Body of pancreas (tissue), 4 donors: ENCODE data around the gene MKX. TPM values are rescaled to one million over a fixed set of nuclear protein-coding genes. Genes with fewer than 3 reads are reported as not detected.

Source experiments
- ATAC-seq: fragments of 150-250 bp; one replicate; pipeline ENCODE4 v1.9.1; 2016
- DNase-seq, 4 donors: peaks; one replicate each; pipeline ENCODE4 v3.0.0-alpha.2; 2019
- H3K27ac ChIP-seq, 4 donors: fragments of 200-600 bp; sonication (generic); 1 replicate in 3 of 4; 2 replicates in 1 of 4; pipeline versions ENCODE4 v1.5.1 to v1.6.1; 2016 to 2019; ENCODE audit warnings: mild to moderate bottlenecking in 1 of 4, mixed read lengths in 1 of 4, moderate library complexity in 1 of 4
- H3K27me3 ChIP-seq, 2 donors: fragments of 200-600 bp; sonication (generic); one replicate each; pipeline ENCODE4 v1.6.0; 2016; ENCODE audit warnings: mild to moderate bottlenecking in 1 of 2
- H3K36me3 ChIP-seq, 2 donors: fragments of 200-600 bp; sonication (generic); replicated peaks in 1 of 2; 2 replicates each; pipeline ENCODE4 v1.5.1; 2016; ENCODE audit warnings: low read depth in 2 of 2; ENCODE audit not compliant: insufficient read depth in 1 of 2
- H3K4me1 ChIP-seq: fragments of 200-600 bp; sonication (generic); one replicate; pipeline ENCODE4 v1.6.0; 2016
- H3K4me3 ChIP-seq, 2 donors: fragments of 200-600 bp; sonication (generic); 1 replicate in 1 of 2; 2 replicates in 1 of 2; pipeline ENCODE4 v1.5.1; 2016 to 2019
- H3K9me3 ChIP-seq, 3 donors: fragments of 200-600 bp; sonication (generic); 1 replicate in 2 of 3; 2 replicates in 1 of 3; pipeline ENCODE4 v1.5.1; 2016
- CTCF ChIP-seq, 7 experiments: fragments of 450-650 bp in 4 of 7; fragments of 200-600 bp in 3 of 7; sonication (generic) in 3 of 7; IDR thresholded peaks; one replicate each; pipeline ENCODE4 v1.5.1; 2016 to 2019; ENCODE audit warnings: antibody characterized with exemption in 7 of 7
- POLR2A ChIP-seq, 3 donors: fragments of 450-650 bp; IDR thresholded peaks; one replicate each; pipeline ENCODE4 v1.6.1; 2016; ENCODE audit warnings: antibody characterized with exemption in 3 of 3, mild to moderate bottlenecking in 2 of 3
- WGBS, 2 donors: methylation state at CpG; one replicate each; pipeline ENCODE4 v1.1.5; 2017; 5-methylcytosine and 5-hydroxymethylcytosine counted together
- intact Hi-C: fragments of 100-400 bp; cut with DNase I; formaldehyde crosslinking; loops from one replicate; pipeline ENCODE4 v1.15.1; 2023
- total RNA-seq, 2 donors: library from RNA; depleted of rRNA; stranded (reverse); fragments of >200 nt; gene quantifications; one replicate each; pipeline ENCODE4 v1.1.0, GENCODE V29; 2016

The MKX gene
- total RNA-seq, 2 donors from 2014 or later: 0.33 to 1.6 TPM

- H3K9me3 ChIP-seq: no peaks in the 10 kb centered on the region
- no peaks in the 10 kb centered on the region for H3K36me3 ChIP-seq
- TF ChIP-seq CTCF (IDR thresholded peaks at IDR 0.05) (no peak), POLR2A (IDR thresholded peaks at IDR 0.05) (no peak)
- H3K27me3 ChIP-seq: no peaks in the 10 kb centered on the region
- H3K4me1 ChIP-seq: no peaks in the 10 kb centered on the region
- ATAC-seq (no peak), DNase-seq (no peak)
- 63 to 68% methylated on average over 6 of the region's 6 CpGs for WGBS, 2 donors
- intact Hi-C loops: no loop called here
- H3K27ac ChIP-seq: no peak overlapping the region
- no peak overlapping the region for H3K4me3 ChIP-seq
These were observed 67.5 kb downstream of the MKX start for GRCh38 chr10:27678166-27678565.

GRCh38 chr10:27673065-27673464 lies 72.6 kb downstream of the MKX start:
- Histone ChIP-seq H3K27ac (no peak overlapping the region), H3K9me3 (no peaks in the 10 kb centered on the region), H3K4me1 (no peaks in the 10 kb centered on the region), H3K36me3 (no peaks in the 10 kb centered on the region), H3K27me3 (no peaks in the 10 kb centered on the region), H3K4me3 (no peak overlapping the region)
- intact Hi-C loops: no loop called here
- ATAC-seq (no peak), DNase-seq (no peak)
- TF ChIP-seq CTCF (IDR thresholded peaks at IDR 0.05) (no peak), POLR2A (IDR thresholded peaks at IDR 0.05) (no peak)

GRCh38 chr10:27671821-27672220 lies 73.8 kb downstream of the MKX start:
- Histone ChIP-seq H3K4me1 (no peaks in the 10 kb centered on the region), H3K4me3 (no peak overlapping the region), H3K9me3 (no peaks in the 10 kb centered on the region), H3K36me3 (no peaks in the 10 kb centered on the region), H3K27me3 (no peaks in the 10 kb centered on the region), H3K27ac (no peak overlapping the region)
- 73 to 77% methylated on average over 4 of the region's 4 CpGs for WGBS, 2 donors
- TF ChIP-seq POLR2A (IDR thresholded peaks at IDR 0.05): no peak
- TF ChIP-seq CTCF (IDR thresholded peaks at IDR 0.05): no peak
- intact Hi-C loops: no loop called here
- DNase-seq (no peak), ATAC-seq (no peak)

GRCh38 chr10:27664461-27664860 lies 81.2 kb downstream of the MKX start:
- Histone ChIP-seq H3K27me3 (no peaks in the 10 kb centered on the region), H3K36me3 (no peaks in the 10 kb centered on the region), H3K4me1 (no peaks in the 10 kb centered on the region), H3K4me3 (no peak overlapping the region), H3K9me3 (no peaks in the 10 kb centered on the region), H3K27ac (no peak overlapping the region)
- TF ChIP-seq POLR2A (IDR thresholded peaks at IDR 0.05): no peak
- TF ChIP-seq CTCF (IDR thresholded peaks at IDR 0.05): no peak
- intact Hi-C loops: no loop called here
- ATAC-seq (no peak), DNase-seq (no peak)
- WGBS, 2 donors: 55 to 74% methylated on average over 5 of the region's 5 CpGs

- TF ChIP-seq POLR2A (IDR thresholded peaks at IDR 0.05): no peak
- TF ChIP-seq CTCF (IDR thresholded peaks at IDR 0.05): no peak
- Histone ChIP-seq H3K27me3 (no peaks in the 10 kb centered on the region), H3K4me3 (no peak overlapping the region), H3K27ac (no peak overlapping the region), H3K36me3 (no peaks in the 10 kb centered on the region), H3K4me1 (no peaks in the 10 kb centered on the region), H3K9me3 (no peaks in the 10 kb centered on the region)
- ATAC-seq (no peak), DNase-seq (no peak)
- intact Hi-C loops: no loop called here
These were observed 82.0 kb downstream of the MKX start for GRCh38 chr10:27663621-27664020.
